ENCODE measurements around the gene DRAM1. TPM values are rescaled to one million over a fixed set of nuclear protein-coding genes. Genes with fewer than 3 reads are reported as not detected.
A peak's percentile ranks its signal among the peaks of the same experiment; 100 is the strongest.

Gene DRAM1
- total RNA-seq, 4 donors from 2014 or later, result 1.4 to 15.0 (median 6.0) TPM

DNA sequence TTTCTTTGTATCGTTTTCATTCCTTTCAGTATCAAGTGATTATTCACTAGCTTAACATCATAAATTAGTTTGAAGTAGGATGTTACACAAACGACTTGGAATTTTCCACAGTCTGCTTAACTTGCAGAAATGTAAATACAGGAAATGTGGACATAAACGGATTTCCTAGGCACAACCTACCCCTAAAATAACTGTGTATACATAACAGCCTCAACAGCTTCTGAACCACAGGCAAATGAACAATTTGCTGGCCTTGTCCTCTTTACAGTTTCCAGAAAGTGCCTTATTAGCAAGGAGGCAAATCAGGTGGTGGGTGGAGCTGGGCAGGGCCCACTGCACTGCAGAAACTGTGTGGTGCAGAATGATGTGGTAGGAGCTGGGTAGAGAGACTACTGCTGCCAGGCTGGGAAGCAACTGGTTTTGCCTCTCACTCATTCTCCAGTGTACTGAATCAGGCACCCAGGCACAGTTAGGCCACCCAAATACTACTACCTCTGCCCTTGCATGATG is 14.1 kb downstream of the DRAM1 start:
- H3K9me3 ChIP-seq, result no peaks in the 10 kb centered on the region
- no peaks in the 10 kb centered on the region for H3K36me3 ChIP-seq
- intact Hi-C loops (cut with DNase I), result no loop called here
- peak overlapping the region; percentile 42 to 86 (median 69) for H3K27ac ChIP-seq
- no peak for DNase-seq
- peak overlapping the region in 1 of 4 donors; percentile 19 for H3K4me3 ChIP-seq
- H3K4me1 ChIP-seq, result peaks cover 0 to 19% (median 6%) of the 10 kb centered on the region in 3 donors
- 3 to 10% methylated on average over 3 of the region's 3 CpGs for WGBS, 2 donors
- peaks cover 0 to 58% (median 0%) of the 10 kb centered on the region in 4 donors for H3K27me3 ChIP-seq
- peak in 1 of 4 donors; percentile 29 for TF ChIP-seq POLR2A (IDR thresholded peaks at IDR 0.05)
- TF ChIP-seq CTCF (IDR thresholded peaks at IDR 0.05), result no peak

DNA sequence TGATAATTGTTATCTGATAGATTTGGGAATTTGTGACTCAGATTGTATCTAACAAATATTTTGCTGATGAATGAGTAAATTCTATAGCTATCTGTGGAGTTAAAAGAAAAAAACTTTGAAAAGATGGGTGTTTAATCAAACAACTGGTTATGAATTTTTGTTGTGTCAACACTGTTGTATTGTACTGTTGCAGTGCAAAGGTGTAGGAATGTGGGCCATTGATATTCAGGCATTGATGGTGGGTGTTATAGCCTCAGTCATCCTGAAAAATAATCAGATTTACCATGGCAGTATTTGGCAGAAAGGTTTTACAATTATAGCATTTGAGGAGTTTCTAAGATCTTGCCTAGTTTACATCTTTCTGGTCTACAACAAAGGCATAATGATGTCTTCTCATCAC is 15.4 kb downstream of the DRAM1 start:
- intact Hi-C loops (cut with DNase I), result no loop called here
- no peak for DNase-seq
- Histone ChIP-seq H3K36me3 (no peaks in the 10 kb centered on the region), H3K4me1 (peaks cover 0 to 19% (median 5%) of the 10 kb centered on the region in 3 donors), H3K27ac (no peak overlapping the region), H3K27me3 (peaks cover 0 to 70% (median 0%) of the 10 kb centered on the region in 4 donors), H3K9me3 (no peaks in the 10 kb centered on the region), H3K4me3 (no peak overlapping the region)
- TF ChIP-seq POLR2A (IDR thresholded peaks at IDR 0.05) (no peak), CTCF (IDR thresholded peaks at IDR 0.05) (no peak)

DNA sequence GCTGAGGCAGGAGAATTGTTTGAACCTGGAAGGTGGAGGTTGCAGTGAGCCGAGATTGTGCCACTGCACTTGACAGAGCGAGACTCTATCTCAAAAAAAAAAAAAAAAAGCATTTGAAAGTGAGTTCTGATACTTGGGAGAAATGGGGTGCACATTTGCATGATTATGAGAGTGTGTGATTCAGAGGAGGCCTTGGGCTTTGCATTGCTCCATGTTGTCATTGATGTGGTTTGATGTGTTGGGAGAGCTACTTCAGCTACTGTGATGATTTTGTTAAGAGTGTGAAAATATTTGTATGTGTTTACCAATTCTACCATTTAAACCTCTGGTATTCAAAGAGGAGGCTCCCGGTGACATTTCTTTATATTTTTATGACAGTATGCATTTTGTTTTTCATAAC is 24.4 kb downstream of the DRAM1 start:
- H3K9me3 ChIP-seq, result no peaks in the 10 kb centered on the region
- DNase-seq, result no peak
- WGBS, 2 donors, result 43 to 93% methylated on average over 2 to 3 of the region's 3 CpGs
- no peaks in the 10 kb centered on the region for H3K4me1 ChIP-seq
- intact Hi-C loops (cut with DNase I), result no loop called here
- no peak overlapping the region for H3K27ac ChIP-seq
- H3K36me3 ChIP-seq, result peaks cover 0 to 3% (median 0%) of the 10 kb centered on the region in 3 donors
- H3K27me3 ChIP-seq, result peaks cover 0 to 44% (median 0%) of the 10 kb centered on the region in 4 donors
- TF ChIP-seq POLR2A (IDR thresholded peaks at IDR 0.05) (no peak), CTCF (IDR thresholded peaks at IDR 0.05) (no peak)
- no peak overlapping the region for H3K4me3 ChIP-seq

DNA sequence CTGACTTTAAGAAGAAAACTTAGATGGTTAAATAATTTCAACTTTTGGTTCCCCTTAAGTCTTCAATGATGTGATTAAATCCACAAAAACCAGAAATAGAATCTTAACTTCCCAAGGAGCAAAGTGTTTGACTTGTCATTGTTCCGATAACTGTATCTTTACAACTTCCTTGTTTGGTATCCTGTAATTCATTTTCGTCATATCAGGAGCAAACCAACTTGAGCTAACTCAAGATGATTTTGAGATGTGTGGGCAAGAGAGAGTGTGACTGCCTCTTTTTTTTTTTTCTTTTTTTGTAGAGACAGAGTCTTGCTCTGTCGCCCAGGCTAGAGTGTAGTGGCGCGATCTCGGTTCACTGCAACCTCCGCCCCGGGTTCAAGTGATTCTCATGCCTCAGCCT is 25.3 kb downstream of the DRAM1 start:
- no peaks in the 10 kb centered on the region for H3K4me1 ChIP-seq
- DNase-seq, result no peak
- peaks cover 0 to 3% (median 0%) of the 10 kb centered on the region in 3 donors for H3K36me3 ChIP-seq
- 58 to 84% methylated on average over 8 of the region's 8 CpGs for WGBS, 2 donors
- intact Hi-C loops (cut with DNase I), result no loop called here
- no peaks in the 10 kb centered on the region for H3K9me3 ChIP-seq
- peaks cover 0 to 35% (median 0%) of the 10 kb centered on the region in 4 donors for H3K27me3 ChIP-seq
- no peak overlapping the region for H3K4me3 ChIP-seq
- TF ChIP-seq POLR2A (IDR thresholded peaks at IDR 0.05), result no peak
- no peak for TF ChIP-seq CTCF (IDR thresholded peaks at IDR 0.05)
- H3K27ac ChIP-seq, result peak overlapping the region in 1 of 4 donors; percentile 32

DNA sequence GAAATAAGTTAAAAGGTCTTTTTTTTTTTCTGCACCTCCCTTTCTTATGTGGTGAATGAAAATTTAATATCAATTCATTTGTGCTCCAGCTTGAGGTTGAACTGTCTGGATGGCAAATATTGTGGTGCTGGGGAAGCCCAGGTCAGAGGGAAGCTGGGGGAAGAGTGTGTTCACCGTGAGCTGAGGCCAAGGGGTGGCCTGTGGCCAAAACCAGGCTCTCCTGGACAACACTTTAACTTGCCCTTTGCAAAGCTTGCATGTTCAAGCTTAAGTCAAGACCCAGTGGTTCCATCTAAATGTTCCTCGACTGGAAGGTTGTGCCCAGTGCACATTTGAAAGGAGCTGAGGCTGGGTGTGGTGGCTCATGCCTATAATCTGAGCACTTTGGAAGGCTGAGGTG is 28.8 kb downstream of the DRAM1 start:
- 38 to 89% methylated on average over 1 to 2 of the region's 2 CpGs for WGBS, 2 donors
- H3K4me3 ChIP-seq, result no peak overlapping the region
- TF ChIP-seq CTCF (IDR thresholded peaks at IDR 0.05) (no peak), POLR2A (IDR thresholded peaks at IDR 0.05) (no peak)
- no peak overlapping the region for H3K27ac ChIP-seq
- H3K4me1 ChIP-seq, result peaks cover 0 to 3% (median 0%) of the 10 kb centered on the region in 3 donors
- DNase-seq, result no peak
- H3K9me3 ChIP-seq, result no peaks in the 10 kb centered on the region
- intact Hi-C loops (cut with DNase I), result no loop called here
- peaks cover 0 to 14% (median 0%) of the 10 kb centered on the region in 4 donors for H3K27me3 ChIP-seq
- H3K36me3 ChIP-seq, result no peaks in the 10 kb centered on the region
